NCI-H345 (cell line): Measurements from ENCODE around the gene PDE1C.
"Not testable (repeated sequence)": the region's sequence is repeated elsewhere in the genome, so short reads cannot be mapped to it uniquely, and the experiment has no call there.

Experiments
- DNase-seq: peaks from one replicate; lab custom pipeline; 2025; lab: John Stamatoyannopoulos, UW

PDE1C gene

DNA sequence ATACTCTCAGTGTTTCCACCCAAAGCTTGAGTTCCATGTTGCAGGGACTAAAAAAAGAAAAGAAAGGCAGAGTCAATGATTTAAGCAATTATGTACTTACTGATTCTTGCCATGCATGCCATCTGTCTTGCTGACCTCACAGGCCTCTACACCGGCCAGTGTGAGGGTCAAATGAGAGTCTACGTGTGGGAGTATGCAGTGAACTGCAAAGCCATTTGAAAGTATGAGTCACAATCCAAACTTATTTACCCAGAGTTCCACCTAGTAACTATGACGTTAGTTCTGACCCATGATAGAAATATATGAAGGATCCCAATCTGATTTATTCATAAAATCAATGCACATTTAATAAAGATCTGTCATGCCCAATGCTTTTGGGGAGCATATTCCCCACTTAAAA, 26.5 kb downstream of the PDE1C start:
- no peak for DNase-seq

DNA sequence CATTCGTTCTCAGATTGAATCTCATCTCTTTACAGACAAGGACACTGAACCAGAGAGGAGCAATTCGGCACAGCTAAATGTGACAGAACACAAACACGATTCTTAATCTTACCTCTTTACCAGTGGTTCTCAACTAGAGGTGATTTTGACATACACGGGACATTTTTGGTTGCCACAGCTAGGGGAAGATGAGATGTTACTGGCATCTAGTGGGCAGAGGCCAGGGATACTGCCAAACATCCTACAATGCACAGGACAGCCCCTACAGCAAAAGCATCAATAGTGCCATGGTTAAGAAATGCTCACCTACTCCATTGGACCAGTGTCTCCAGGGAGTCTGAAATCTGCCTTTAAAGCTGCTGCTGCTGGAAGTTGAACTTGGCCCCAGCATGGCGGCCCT, 27.3 kb downstream of the PDE1C start:
- DNase-seq, result no peak

DNA sequence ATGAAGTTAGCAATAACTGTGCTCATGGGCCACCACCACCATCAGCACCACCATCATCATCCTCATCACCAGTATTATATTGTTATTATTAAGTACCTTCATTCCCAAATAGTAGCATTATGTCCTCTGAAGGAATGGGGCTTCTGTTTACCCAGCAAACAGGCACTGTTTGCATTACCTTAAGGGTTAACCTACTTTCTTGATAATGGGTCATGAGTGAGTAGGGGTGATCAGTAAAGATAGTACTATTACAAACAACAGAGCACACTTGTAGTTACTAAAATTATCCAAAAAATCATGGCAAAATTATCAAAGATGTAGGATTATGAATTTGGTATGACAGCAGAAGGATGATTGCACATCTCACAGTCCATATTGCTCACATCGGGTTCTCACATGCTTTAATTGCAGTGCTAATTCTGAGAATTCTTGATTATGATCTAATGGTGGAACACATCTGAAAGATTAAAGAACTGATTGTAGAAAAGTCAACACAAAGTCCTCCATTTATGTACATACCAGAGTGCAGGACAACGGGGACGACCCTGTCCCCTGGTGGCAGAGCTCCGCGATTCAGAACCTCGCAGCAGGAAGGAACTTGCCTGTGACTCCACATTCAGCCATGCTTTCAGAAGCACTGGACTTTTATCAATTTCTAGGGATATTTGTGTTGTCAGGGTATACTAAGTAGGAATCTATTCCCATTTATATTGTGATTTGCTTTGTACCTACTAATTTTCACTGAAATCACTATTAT, 31.0 kb downstream of the PDE1C start:
- no peak for DNase-seq

DNA sequence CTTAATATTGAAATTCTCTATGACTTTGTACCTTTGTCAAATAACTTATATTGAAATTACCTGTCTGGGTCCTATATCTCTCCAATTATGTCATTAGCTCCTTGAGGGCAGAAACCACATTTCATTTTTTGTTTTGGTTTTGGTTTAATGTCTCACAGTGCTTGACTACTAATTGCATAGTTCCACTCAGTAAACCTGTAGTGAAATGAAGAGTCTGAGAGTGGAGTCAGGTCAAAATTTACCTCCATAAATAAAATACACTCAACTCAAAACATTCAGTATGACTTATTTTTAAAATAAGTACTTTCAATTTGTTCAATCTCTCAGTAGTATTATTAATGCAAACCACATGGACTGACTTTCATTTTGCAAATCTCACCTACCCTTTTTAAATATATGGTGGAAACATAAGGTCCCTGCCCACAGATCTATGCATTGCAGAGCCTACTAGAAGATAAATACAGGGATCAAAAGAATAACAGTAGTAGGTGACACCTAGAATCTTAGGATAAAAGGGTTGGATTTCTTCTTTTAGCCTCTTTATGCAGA, 32.5 kb downstream of the PDE1C start:
- DNase-seq, result no peak

DNA sequence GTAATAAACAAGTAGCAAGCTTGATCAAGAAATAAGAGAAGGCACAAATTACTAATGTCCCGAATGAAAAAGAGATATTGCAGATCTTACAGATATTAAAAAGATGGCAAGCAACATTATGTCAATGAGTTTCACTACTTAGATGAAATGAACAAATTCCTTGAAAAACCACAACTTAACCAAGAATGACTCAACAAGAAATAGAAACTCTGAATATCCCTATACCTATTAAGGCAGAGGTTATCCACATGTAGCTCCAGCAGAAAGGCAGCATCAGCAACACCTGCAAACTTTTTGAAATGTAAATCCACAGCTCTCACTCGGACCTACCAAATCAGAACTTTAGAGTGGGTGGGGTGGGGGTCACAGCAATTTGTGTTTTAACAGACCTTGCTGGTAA, 33.6 kb downstream of the PDE1C start:
- no peak for DNase-seq

DNA sequence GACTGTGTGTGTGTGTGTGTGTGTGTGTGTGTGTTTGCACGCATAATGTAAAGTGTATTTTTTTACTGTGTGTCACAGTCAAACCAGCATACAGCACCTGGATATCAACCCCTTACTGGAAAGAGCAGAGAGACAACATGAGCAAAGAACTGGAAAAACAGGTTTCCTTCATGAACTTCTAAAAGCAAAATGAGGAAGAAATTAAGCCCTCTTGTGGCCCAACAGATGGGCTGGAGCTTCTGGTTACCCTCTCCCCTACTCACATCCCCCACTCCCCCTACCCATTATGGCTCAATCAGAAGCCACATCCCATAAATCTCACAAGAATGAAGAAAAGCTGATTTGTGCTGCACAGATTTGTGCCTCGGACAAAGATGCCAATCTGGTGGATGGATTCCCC, 36.2 kb downstream of the PDE1C start:
- no peak for DNase-seq

DNA sequence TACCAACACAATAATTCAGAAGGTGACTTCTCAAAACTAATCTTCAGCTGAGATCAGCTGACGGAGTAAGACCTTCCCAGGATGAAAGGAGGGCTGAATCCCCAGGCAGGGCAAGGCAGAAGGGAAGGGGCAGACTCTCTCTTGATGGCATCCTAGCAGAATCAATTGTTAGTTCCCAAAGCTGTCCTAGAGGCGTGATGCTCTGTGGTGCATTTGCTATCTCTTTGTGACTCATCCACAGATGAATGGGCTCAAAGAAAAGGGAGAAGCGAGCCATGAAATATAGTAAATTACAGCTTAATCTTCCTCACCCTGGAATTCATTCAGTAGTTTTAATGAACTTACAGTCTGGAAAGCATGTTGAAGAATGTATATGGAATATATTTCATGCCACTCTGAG, 37.2 kb downstream of the PDE1C start:
- no peak for DNase-seq

DNA sequence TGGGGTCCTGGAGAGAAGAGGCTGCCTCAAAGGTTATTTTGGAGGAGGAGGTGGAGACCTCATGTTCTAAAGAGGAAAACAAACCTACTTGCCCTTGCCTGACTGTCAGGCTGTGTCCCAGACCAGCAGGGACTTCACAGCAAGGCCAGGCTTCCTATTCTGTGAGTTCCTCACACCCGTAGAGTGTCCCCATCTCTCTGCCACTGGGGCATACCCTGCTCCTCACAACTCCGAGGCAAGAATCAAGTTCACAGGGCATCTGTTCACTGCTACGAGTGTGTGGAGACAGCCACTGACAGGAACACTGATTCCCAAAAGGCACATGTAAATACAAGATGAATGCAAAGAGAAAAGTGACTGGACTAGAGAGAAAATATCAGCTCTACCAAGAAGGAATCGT, 38.0 kb downstream of the PDE1C start:
- DNase-seq, result no peak

DNA sequence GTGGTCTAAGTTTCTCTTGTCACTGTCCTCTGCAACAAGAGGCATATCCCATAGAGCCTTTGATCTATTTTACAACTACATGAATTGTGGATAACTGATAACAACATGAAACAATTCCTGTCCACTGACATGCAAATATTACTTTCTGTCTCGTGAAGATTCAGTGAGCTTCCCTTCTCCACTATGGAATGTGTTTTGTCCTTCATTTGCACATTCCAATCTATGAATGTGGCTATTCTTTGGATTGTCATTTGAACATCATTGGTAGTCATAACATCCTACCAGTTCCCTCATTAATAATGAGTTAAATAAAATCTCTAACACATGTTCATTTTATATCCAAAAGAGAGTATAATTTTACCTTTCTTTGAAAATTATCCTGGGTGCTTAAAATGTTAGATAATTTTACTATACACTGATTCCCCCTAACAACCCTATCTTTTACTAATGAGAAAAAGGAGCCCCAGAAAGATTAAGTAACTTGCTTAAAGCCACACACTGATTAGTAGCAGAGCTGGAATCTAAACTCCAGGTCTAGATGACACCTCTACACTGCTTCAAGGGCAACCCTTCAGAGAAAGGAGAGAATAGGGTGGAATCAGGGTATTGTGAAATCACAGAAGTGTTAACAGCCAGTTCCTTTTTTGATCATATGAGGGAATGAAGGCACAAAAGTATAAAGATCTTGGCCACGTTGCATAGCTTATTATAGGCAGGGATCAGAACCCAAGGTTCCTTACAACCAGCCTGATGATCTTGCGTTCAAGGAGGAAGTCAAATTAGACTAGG, 39.1 kb downstream of the PDE1C start:
- DNase-seq, result no peak

DNA sequence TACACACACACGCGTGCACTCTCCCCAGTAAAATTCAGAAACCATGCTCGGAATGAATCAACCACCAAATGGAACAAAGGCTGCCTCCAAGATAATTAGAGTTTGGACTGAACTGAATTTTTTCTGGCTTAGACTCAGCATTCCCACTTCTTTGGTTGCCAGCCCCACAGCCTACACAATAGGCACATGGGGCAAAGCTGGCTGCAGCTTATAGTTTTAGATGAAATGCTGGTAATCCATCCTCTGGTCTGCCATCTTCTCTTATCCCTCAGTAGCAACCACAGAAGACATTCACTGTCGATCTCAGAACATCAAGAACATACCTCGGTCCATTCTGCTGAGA, 44.2 kb downstream of the PDE1C start:
- DNase-seq, result no peak

DNA sequence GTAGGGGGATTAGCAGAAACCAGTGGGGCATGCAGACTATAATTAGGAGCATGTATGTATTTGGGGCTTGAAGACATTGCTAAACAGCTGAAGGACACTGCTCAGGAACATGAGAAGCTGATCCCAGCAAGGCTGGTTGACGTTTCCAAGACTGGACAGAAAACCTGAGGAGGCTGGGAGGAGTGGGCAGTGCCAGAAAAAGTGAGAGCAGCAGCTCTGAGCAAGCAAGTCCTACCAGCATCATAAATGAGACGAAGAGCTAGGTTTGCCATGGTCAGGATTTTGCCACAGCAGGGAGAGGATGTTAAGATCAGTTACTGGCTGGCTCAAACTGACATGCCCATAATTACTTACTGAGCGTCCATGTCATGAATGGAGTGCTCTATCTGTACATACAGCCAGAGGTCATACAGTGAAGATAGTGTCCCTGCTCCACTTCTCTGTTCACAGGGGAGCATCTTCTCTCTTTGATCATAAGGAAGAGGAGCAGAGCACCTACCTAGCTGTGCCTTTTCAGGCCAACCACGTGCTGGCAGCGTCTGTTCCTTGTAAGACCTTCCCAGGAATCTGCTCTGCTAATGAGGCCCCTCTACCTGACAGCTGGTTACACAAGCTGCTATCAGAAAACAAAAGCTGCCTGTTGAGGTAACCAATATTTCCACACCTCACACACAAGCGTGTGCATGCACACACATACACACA, 44.7 kb downstream of the PDE1C start:
- no peak for DNase-seq

DNA sequence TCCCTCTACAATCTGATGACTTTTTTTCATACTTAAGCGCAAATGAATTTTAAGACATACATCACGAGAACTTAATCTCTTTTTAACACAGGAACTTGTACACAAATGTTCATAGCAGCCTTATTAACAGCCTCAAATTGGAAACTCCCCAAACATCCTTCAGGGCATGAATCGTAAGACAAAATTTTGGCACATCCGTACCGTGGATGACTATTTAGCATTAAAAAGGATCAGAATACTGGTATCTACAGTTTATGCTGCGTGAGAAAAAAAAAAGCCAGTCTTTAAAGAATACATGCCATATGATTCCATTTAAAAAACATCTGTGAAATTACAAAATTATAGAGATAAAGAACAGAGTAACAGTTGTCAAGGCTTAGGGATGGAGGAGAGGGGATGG, 46.8 kb downstream of the PDE1C start:
- no peak for DNase-seq

DNA sequence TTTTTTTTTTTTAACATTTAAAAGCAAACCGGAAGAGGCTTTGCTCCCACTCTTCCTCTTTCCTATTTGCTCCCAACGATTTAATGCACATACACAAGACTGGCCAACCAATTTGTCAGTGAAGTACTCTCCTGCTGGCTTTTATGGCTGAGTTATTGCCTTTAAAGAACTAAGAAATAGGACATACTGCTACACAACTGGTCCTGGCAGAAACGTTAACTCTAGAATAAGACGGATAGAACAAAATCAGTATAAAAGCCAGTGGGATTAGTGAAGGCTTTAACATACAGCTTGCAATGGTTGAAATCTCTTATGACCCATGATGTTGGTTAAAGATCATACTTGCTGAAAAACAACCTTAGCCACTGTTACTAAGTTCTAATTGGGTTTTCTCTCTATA, 47.2 kb downstream of the PDE1C start:
- no peak for DNase-seq

DNA sequence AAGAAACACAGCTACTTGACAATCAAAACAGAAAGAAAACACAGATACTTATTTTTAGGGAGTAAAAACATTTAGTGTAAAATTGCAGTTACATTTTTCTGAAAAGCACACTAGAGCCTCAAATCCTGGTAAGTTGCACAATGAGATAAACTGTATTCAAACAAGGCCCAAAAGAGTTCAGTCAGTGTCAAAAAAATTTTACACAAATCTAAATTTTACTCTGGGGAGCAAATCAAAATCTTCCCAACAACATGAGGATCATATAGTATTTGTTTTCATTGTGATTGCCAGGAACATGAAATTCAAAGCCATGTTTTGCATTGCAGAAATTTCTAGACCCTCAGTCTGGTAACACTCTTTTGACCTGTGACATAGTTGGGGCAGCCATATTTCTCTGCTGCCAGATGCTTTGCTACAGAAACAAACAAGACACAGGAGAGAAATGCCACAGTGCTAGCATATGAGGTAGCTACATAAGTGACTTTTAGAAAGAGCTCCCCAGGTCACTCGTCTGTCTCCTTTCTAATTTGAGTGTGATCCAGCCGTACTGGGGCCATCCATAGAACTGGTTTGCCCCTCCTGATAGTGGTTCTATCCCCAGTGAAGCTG, 49.6 kb downstream of the PDE1C start:
- no peak for DNase-seq

DNA sequence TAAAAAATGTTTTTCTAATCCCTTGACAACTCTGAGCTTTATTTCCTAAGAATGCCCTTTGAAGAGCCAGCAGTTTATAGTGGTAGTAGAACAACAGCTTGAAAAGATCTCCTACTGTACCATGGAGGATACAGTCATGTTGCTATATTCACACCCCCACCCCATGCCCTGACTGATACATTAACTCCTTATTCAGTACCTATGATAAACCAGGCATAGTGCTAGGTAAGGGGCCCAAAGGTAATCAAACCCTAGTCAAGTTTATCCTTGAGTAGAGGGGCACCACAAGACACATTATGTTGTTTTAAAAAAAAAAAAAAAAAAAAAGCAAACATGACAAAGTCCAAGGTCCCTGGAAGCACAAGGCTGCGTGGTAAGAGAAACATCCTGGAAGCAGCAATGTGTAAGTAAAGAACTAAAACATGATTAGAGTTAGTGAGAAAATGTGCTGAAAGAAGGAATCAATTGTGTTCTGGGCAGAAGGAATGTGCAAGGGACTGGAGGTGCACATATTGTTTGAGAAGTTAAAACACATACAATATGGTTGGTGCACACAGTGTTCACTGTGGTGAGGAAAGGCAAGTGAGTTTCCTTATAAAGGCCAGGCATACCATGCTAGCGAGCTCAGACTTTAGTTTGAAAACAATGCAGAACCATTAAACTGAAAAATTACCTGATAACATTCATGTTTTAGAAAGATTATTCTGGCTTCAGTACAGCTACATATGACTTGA, 51.2 kb downstream of the PDE1C start:
- DNase-seq, result no peak

DNA sequence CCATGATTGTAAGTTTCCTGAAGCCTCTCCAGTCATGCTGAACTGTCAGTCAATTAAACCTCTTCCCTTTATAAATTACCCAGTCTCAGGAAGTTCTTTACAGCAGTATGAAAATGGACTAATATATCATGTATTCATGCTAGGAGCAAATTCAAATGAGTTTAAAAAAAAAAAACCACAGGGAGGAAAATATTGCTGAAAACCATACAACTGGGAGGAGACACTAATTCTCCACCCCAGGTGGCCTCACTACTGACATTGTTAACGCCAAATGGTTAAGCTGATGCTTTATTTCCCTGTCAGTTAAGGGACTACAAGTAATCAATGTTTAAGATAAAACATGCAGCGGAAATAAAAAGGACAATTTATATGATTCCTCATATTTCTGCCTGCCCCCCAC, 55.1 kb downstream of the PDE1C start:
- DNase-seq, result no peak

DNA sequence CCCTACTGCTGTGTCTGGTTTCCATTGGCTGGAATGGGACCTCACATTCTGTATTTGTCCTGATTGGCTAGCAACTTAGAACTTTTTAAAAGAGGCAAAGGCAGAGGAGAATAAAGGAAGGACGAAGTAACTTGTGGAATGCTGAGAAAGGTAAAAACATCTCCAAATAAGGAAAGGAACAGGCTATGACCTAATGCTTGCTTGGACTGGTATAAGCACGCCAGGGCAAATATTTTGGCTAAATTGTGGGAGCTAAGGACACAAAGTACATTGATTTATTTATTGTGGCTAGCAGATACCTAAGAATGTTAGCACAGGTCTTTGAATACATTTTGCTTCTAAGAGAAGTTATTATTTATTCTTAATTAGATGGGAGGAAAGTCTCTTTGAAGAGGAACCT, 56.7 kb downstream of the PDE1C start:
- not testable (repeated sequence) for DNase-seq

DNA sequence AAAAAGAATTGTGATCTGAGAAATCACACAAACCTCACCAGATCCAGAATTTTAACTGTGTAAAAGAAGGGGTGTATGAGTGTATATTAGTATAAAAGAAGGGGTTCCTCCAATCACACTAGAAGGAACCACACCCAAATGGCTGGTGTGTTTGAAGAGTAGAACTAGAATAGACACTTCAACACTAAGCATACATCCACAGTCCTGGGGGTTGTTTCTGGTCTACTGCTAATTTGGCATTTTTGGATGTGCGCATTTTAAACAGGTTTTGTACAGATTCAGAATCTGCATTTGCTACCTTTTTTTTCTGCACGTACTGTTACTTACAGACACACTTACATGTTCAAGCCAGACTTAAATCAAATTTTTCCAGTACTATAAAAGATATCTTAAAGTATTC, 64.6 kb downstream of the PDE1C start:
- no peak for DNase-seq

DNA sequence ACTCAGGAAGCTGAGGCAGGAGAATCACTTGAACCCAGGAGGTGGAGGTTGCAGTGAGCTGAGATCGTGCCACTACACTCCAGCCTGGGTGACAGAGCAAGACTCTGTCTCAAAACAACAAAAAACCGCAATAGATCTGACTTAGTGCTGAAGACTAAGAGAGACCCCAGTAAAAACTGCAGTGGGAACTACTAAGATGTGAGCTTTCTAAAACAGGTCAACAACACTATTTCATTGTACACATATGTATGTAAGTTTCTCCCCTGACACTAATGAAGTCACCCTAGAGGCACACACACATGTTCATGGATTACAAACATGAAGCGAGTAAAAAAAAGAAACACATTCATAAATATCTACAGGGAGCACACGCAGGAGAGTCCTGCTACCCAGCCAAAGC, 68.3 kb downstream of the PDE1C start:
- DNase-seq, result no peak

DNA sequence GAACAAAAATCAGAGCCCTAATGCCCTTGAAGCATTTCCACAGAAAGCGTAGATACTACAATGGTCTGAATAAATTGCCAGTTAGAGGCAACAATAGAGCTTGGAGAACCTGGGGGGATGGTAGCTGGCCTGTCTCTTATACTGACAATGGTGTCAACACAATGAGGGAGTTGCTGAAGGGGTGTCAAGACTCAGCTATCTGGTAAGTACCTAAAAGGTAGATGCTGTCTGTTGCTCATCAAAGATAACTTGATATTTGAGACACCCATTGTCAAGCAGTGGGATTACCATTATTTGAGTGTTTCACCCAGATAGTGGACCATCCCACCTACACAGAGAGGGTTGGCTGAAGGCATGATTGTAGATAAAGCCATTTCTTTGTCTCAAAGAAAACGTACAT, 72.8 kb downstream of the PDE1C start:
- DNase-seq, result no peak

DNA sequence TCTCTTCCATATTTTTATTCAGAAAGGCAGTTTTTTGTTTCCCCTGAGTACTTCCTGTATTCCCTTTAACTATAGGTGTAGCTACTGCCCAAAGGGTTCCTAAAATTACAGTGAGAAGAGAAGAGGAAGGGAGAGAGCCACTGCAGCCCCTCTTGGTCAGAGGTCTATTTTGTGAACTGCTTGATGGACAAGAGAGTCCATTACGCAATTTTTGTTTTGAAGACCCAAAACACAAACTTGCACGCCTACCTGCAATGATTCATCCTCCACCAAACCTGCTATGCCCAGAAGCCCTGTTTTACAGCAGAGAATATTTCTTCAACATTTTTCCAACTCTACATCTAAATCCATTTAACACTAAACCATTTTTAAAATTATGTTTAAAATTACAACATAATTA, 75.1 kb downstream of the PDE1C start:
- no peak for DNase-seq

DNA sequence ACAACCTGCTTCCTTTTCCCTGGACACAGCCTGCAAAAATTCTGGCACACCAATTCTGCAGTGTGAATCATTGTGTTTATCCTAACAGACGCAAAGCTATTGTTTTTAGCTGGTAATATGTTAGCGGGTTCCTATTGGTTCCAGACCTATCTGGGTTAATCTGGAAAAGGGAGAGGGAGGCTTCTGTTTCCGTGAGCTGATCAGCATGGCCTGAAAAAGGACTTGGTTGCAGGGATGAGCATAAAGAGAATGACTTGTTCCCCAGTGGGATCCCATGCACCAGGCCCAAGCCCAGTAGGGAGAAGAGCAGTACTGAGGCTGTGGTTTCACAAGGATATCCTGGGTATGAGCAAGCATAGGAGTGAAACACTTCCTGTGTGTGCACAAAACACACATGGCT, 78.4 kb downstream of the PDE1C start:
- DNase-seq, result no peak
